Measurements from ENCODE around the gene MYO1B. TPM values are rescaled to one million over a fixed set of nuclear protein-coding genes. Genes with fewer than 3 reads are reported as not detected.

MYO1B gene
- 0.27 TPM for total RNA-seq

- DNase-seq (ENCODE audit: low read depth in 2 of 3, low spot score in 2 of 3), result peak; percentile 10 to 76 (median 61)
Observed at GRCh38 chr2:191245046-191245868, at the start of gene MYO1B. Gene MYO1B (plus strand): TSS chr2:191245404. CDS start chr2:191276896, 31,492 bp downstream.

GRCh38 chr2:191197096-191197495, 48.1 kb upstream of the MYO1B start:
- no peak for DNase-seq (ENCODE audit: low read depth in 2 of 3, low spot score in 2 of 3)

GRCh38 chr2:191198271-191198670, 46.9 kb upstream of the MYO1B start:
- DNase-seq (ENCODE audit: low read depth in 2 of 3, low spot score in 2 of 3), result no peak

- DNase-seq (ENCODE audit: low read depth in 2 of 3, low spot score in 2 of 3), result no peak
Observed at GRCh38 chr2:191199929-191200512, 45.2 kb upstream of the MYO1B start.

- DNase-seq (ENCODE audit: low read depth in 2 of 3, low spot score in 2 of 3), result no peak
Observed at GRCh38 chr2:191200910-191201309, 44.3 kb upstream of the MYO1B start.

GRCh38 chr2:191202209-191202721, 42.9 kb upstream of the MYO1B start:
- DNase-seq (ENCODE audit: low read depth in 2 of 3, low spot score in 2 of 3), result no peak

- no peak for DNase-seq (ENCODE audit: low read depth in 2 of 3, low spot score in 2 of 3)
Observed at GRCh38 chr2:191202881-191203397, 42.3 kb upstream of the MYO1B start.

GRCh38 chr2:191204433-191204832, 40.8 kb upstream of the MYO1B start:
- peak in 2 of 3 donors; percentile 14 to 31 for DNase-seq (ENCODE audit: low read depth in 2 of 3, low spot score in 2 of 3)

- DNase-seq (ENCODE audit: low read depth in 2 of 3, low spot score in 2 of 3), result no peak
Observed at GRCh38 chr2:191206613-191207471, 38.4 kb upstream of the MYO1B start.

GRCh38 chr2:191209340-191209739, 35.9 kb upstream of the MYO1B start:
- DNase-seq (ENCODE audit: low read depth in 2 of 3, low spot score in 2 of 3), result no peak

GRCh38 chr2:191212119-191212518, 33.1 kb upstream of the MYO1B start:
- DNase-seq (ENCODE audit: low read depth in 2 of 3, low spot score in 2 of 3), result no peak

GRCh38 chr2:191213333-191213732, 31.9 kb upstream of the MYO1B start:
- no peak for DNase-seq (ENCODE audit: low read depth in 2 of 3, low spot score in 2 of 3)

GRCh38 chr2:191215230-191215629, 30.0 kb upstream of the MYO1B start:
- DNase-seq (ENCODE audit: low read depth in 2 of 3, low spot score in 2 of 3), result no peak

- DNase-seq (ENCODE audit: low read depth in 2 of 3, low spot score in 2 of 3), result no peak
Observed at GRCh38 chr2:191215666-191216065, 29.5 kb upstream of the MYO1B start.

GRCh38 chr2:191217580-191217979, 27.6 kb upstream of the MYO1B start:
- DNase-seq (ENCODE audit: low read depth in 2 of 3, low spot score in 2 of 3), result peak in 1 of 3 donors; percentile 56

GRCh38 chr2:191218292-191218898, 26.8 kb upstream of the MYO1B start:
- peak in 2 of 3 donors; percentile 61 to 84 for DNase-seq (ENCODE audit: low read depth in 2 of 3, low spot score in 2 of 3)

- DNase-seq (ENCODE audit: low read depth in 2 of 3, low spot score in 2 of 3), result no peak
Observed at GRCh38 chr2:191220671-191221070, 24.5 kb upstream of the MYO1B start.

GRCh38 chr2:191221666-191222065, 23.5 kb upstream of the MYO1B start:
- DNase-seq (ENCODE audit: low read depth in 2 of 3, low spot score in 2 of 3), result no peak

- DNase-seq (ENCODE audit: low read depth in 2 of 3, low spot score in 2 of 3), result no peak
Observed at GRCh38 chr2:191222507-191222906, 22.7 kb upstream of the MYO1B start.

GRCh38 chr2:191222952-191223351, 22.3 kb upstream of the MYO1B start:
- no peak for DNase-seq (ENCODE audit: low read depth in 2 of 3, low spot score in 2 of 3)

All from hematopoietic multipotent progenitor cell (in vitro differentiated cells).